ENCODE data around the gene YWHAB. TPM values are rescaled to one million over a fixed set of nuclear protein-coding genes. Genes with fewer than 3 reads are reported as not detected.
A peak's percentile ranks its signal among the peaks of the same experiment; 100 is the strongest.

Gene YWHAB
- total RNA-seq, 2 donors from 2014 or later, result 171 to 176 TPM

DNA sequence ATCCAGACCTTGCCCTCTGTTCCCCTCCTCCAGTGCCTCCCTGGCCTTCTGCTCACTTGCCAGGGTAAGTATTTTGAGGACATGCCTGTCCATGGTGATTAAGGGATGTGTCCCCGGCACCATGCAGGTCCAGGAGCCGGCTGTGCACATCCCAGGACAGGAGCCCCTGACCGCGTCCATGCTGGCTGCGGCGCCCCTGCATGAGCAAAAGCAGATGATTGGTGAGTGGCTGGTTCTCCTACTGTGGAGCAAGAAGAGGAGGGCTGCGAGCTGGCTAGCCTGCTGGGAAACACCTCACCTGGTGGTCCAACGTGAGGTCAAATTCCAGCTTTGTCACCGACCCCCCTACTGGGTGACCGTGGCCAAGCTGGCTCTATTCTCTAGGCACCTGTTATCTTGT lies 51.0 kb downstream of the YWHAB start:
- Mint-ChIP-seq H3K27ac (no peak overlapping the region), H3K4me1 (peaks cover 10% of the 10 kb centered on the region), H3K36me3 (ENCODE audit: low read depth) (peaks cover 12% of the 10 kb centered on the region), H3K27me3 (no peaks in the 10 kb centered on the region), H3K4me3 (no peak overlapping the region)
- no peaks in the 10 kb centered on the region for H3K9me3 ChIP-seq (ENCODE audit: control insufficient read depth, low read length, poor library complexity, severe bottlenecking)
- no peak for ATAC-seq
- no peak for DNase-seq

DNA sequence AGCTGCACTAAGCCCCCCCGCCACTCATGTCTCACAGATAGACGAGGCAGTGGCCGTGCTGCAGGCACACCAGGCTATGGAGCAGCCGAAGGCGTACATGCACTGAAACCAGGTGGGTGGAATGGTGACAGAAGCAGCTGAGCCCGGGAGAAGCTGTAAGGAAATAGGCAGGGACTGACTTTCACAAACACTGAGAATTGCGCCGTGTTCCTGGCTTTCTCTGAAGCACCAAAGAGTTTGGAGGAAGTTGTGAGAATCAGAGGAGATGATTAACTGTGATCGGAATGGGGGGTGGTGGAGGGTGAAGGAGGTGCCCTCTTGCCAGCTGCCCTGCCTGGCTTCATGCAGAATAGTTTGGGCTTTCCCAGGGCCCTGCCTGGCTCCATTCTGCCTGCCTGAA lies 53.1 kb downstream of the YWHAB start:
- peaks cover 17% of the 10 kb centered on the region for H3K36me3 Mint-ChIP-seq (ENCODE audit: low read depth)

DNA sequence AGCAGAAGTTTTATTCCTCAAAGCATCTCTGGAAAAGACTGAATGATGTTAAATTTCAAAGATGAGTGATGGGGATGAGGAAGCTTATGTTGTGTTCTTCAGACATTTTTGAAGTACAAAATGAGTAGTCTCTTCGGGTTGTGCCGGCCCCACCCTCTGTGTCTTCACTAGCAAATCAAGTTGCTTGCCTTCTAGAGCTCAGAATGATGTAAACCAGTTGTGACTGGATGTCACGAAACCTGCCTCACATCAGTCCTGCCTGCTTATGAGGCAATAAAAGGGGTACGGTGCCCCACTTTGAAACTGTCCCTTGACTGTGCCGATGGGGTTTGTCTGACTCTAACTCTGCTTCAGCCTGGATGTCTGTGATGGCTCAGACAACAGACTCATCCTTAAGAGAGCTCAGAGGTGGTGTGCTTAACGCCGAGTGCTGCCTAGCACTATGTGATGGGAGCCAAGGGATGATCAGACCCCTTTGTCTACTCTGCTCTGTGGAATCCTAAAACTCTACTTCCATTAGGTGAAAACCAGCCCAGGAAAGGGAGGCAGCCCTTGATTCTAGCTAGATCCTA lies 55.7 kb downstream of the YWHAB start:
- no peaks in the 10 kb centered on the region for H3K9me3 ChIP-seq (ENCODE audit: control insufficient read depth, low read length, poor library complexity, severe bottlenecking)
- H3K4me1 Mint-ChIP-seq, result peaks cover 12% of the 10 kb centered on the region
- H3K27me3 Mint-ChIP-seq, result no peaks in the 10 kb centered on the region
- DNase-seq (no peak), ATAC-seq (no peak)
- H3K4me3 Mint-ChIP-seq, result no peak overlapping the region
- H3K27ac Mint-ChIP-seq, result peak overlapping the region; percentile 90
- peaks cover 19% of the 10 kb centered on the region for H3K36me3 Mint-ChIP-seq (ENCODE audit: low read depth)

More for the DNA sequence above, 53.1 kb downstream of the YWHAB start:
- ATAC-seq (no peak), DNase-seq (no peak)
- H3K4me1 Mint-ChIP-seq, result peaks cover 14% of the 10 kb centered on the region
- H3K9me3 ChIP-seq (ENCODE audit: control insufficient read depth, low read length, poor library complexity, severe bottlenecking), result no peaks in the 10 kb centered on the region
- H3K27ac Mint-ChIP-seq, result no peak overlapping the region
- no peaks in the 10 kb centered on the region for H3K27me3 Mint-ChIP-seq
- no peak overlapping the region for H3K4me3 Mint-ChIP-seq

GRCh38 chr20:44942264-44942973 lies 56.9 kb downstream of the YWHAB start:
- H3K4me3 Mint-ChIP-seq, result no peak overlapping the region
- H3K9me3 ChIP-seq (ENCODE audit: control insufficient read depth, low read length, poor library complexity, severe bottlenecking), result no peaks in the 10 kb centered on the region
- peaks cover 16% of the 10 kb centered on the region for H3K4me1 Mint-ChIP-seq
- peaks cover 18% of the 10 kb centered on the region for H3K36me3 Mint-ChIP-seq (ENCODE audit: low read depth)
- DNase-seq, result no peak
- no peaks in the 10 kb centered on the region for H3K27me3 Mint-ChIP-seq
- H3K27ac Mint-ChIP-seq, result peak overlapping the region; percentile 60
- no peak for ATAC-seq

GRCh38 chr20:44943828-44944227 lies 58.3 kb downstream of the YWHAB start:
- no peak overlapping the region for H3K27ac Mint-ChIP-seq
- peaks cover 16% of the 10 kb centered on the region for H3K4me1 Mint-ChIP-seq
- H3K36me3 Mint-ChIP-seq (ENCODE audit: low read depth), result peaks cover 18% of the 10 kb centered on the region
- no peaks in the 10 kb centered on the region for H3K27me3 Mint-ChIP-seq
- no peaks in the 10 kb centered on the region for H3K9me3 ChIP-seq (ENCODE audit: control insufficient read depth, low read length, poor library complexity, severe bottlenecking)
- ATAC-seq (no peak), DNase-seq (no peak)
- no peak overlapping the region for H3K4me3 Mint-ChIP-seq

DNA sequence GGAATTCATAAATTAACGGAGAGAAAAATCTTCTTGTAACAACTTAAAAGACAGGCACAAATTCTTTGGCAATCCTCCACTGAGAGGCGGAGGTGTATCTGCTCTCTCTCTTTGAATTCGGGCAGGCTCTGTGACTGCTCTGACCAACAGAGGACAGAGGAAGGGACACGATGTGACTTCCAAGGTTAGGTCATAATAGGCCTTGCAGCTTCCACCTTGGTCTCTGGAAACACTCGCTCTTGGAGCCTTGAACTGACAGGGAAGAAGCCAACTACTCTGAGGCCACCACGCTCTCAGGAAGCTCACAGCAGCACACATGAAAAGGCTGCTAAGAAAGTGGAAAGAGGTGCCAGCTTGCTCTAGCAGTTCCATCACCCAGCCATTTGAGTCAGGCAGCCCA lies 59.8 kb downstream of the YWHAB start:
- Mint-ChIP-seq H3K36me3 (ENCODE audit: low read depth) (peaks cover 19% of the 10 kb centered on the region), H3K27ac (peak overlapping the region; percentile 67)

DNA sequence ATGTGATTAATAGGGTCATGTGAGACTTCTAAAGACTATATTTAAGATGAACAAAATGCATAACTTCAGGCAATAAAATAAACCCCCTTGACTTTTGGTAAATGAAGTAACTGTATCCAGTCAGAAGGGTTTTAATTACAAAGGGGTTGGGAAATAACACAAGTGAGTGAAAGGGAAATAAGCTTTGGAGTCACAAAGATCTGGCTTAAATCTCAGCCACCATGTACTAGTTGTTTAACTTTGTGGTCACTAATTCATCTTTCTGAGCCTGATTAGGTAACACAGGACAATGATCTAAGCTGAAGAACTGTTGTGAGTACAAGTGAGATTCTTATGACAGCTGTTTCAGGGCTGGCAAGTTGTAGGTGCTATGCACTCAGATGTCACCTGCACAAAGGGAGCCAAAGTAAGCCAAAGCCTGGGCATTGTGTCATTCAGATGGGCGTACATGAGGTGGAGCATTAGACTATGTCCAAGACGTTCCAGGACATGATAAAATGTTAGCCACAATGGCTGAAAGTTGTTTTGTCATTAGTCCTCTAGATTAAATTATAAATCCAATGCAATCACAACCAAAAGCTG lies 60.9 kb downstream of the YWHAB start:
- Mint-ChIP-seq H3K4me1 (peaks cover 12% of the 10 kb centered on the region), H3K27ac (peak overlapping the region; percentile 70), H3K27me3 (no peaks in the 10 kb centered on the region), H3K36me3 (ENCODE audit: low read depth) (peaks cover 16% of the 10 kb centered on the region), H3K4me3 (no peak overlapping the region)
- no peak for DNase-seq
- ATAC-seq, result no peak
- H3K9me3 ChIP-seq (ENCODE audit: control insufficient read depth, low read length, poor library complexity, severe bottlenecking), result no peaks in the 10 kb centered on the region

More for the DNA sequence above, 59.8 kb downstream of the YWHAB start:
- no peak for DNase-seq
- no peak for ATAC-seq
- H3K9me3 ChIP-seq (ENCODE audit: control insufficient read depth, low read length, poor library complexity, severe bottlenecking), result no peaks in the 10 kb centered on the region
- no peak overlapping the region for H3K4me3 Mint-ChIP-seq
- peaks cover 16% of the 10 kb centered on the region for H3K4me1 Mint-ChIP-seq
- H3K27me3 Mint-ChIP-seq, result no peaks in the 10 kb centered on the region

DNA sequence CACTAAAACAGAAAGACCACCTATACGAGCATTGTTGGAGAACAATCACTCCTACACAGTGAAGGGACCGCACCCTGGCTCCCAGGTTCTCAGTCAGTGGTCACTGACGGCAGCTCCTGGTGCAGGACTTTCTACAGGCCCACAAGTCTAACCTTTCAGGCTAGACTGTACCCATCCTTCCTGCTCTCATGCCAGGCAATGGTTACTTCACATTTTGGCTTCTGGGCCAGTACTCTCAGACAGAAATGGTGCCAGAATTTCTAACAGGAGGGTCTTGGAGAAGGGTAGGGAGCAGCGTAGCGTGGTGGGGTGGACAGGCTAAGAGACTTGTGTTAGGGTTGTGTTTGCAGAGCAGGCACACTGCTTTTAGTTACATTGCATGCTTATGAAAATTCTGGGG lies 62.6 kb downstream of the YWHAB start:
- no peak overlapping the region for H3K27ac Mint-ChIP-seq
- H3K36me3 Mint-ChIP-seq (ENCODE audit: low read depth), result peaks cover 14% of the 10 kb centered on the region
- H3K4me3 Mint-ChIP-seq, result no peak overlapping the region

GRCh38 chr20:44948513-44948912 lies 63.0 kb downstream of the YWHAB start:
- ATAC-seq (no peak), DNase-seq (no peak)
- no peaks in the 10 kb centered on the region for H3K9me3 ChIP-seq (ENCODE audit: control insufficient read depth, low read length, poor library complexity, severe bottlenecking)
- Mint-ChIP-seq H3K36me3 (ENCODE audit: low read depth) (peaks cover 17% of the 10 kb centered on the region), H3K4me1 (peaks cover 19% of the 10 kb centered on the region), H3K27me3 (no peaks in the 10 kb centered on the region), H3K4me3 (no peak overlapping the region), H3K27ac (no peak overlapping the region)

More for the DNA sequence above, 62.6 kb downstream of the YWHAB start:
- DNase-seq (no peak), ATAC-seq (no peak)
- no peaks in the 10 kb centered on the region for H3K9me3 ChIP-seq (ENCODE audit: control insufficient read depth, low read length, poor library complexity, severe bottlenecking)
- H3K4me1 Mint-ChIP-seq, result peaks cover 15% of the 10 kb centered on the region
- no peaks in the 10 kb centered on the region for H3K27me3 Mint-ChIP-seq

- ATAC-seq, result no peak
Observed at GRCh38 chr20:44950368-44950767, 64.9 kb downstream of the YWHAB start.

GRCh38 chr20:44952731-44953130 lies 67.2 kb downstream of the YWHAB start:
- Mint-ChIP-seq H3K36me3 (ENCODE audit: low read depth) (peaks cover 20% of the 10 kb centered on the region), H3K27me3 (no peaks in the 10 kb centered on the region), H3K4me3 (no peak overlapping the region), H3K27ac (peak overlapping the region; percentile 89), H3K4me1 (peaks cover 32% of the 10 kb centered on the region)
- ATAC-seq (no peak), DNase-seq (no peak)
- no peaks in the 10 kb centered on the region for H3K9me3 ChIP-seq (ENCODE audit: control insufficient read depth, low read length, poor library complexity, severe bottlenecking)

More at GRCh38 chr20:44950368-44950767, 64.9 kb downstream of the YWHAB start:
- no peaks in the 10 kb centered on the region for H3K27me3 Mint-ChIP-seq
- DNase-seq, result no peak
- no peaks in the 10 kb centered on the region for H3K9me3 ChIP-seq (ENCODE audit: control insufficient read depth, low read length, poor library complexity, severe bottlenecking)
- peak overlapping the region; percentile 31 for H3K4me3 Mint-ChIP-seq
- peaks cover 28% of the 10 kb centered on the region for H3K4me1 Mint-ChIP-seq
- H3K27ac Mint-ChIP-seq, result peak overlapping the region; percentile 47
- peaks cover 20% of the 10 kb centered on the region for H3K36me3 Mint-ChIP-seq (ENCODE audit: low read depth)

GRCh38 chr20:44954211-44954610 lies 68.7 kb downstream of the YWHAB start:
- H3K27me3 Mint-ChIP-seq, result no peaks in the 10 kb centered on the region
- H3K27ac Mint-ChIP-seq, result peak overlapping the region; percentile 89
- DNase-seq, result no peak
- H3K36me3 Mint-ChIP-seq (ENCODE audit: low read depth), result peaks cover 20% of the 10 kb centered on the region
- H3K4me1 Mint-ChIP-seq, result peaks cover 45% of the 10 kb centered on the region
- no peaks in the 10 kb centered on the region for H3K9me3 ChIP-seq (ENCODE audit: control insufficient read depth, low read length, poor library complexity, severe bottlenecking)
- no peak for ATAC-seq
- no peak overlapping the region for H3K4me3 Mint-ChIP-seq

DNA sequence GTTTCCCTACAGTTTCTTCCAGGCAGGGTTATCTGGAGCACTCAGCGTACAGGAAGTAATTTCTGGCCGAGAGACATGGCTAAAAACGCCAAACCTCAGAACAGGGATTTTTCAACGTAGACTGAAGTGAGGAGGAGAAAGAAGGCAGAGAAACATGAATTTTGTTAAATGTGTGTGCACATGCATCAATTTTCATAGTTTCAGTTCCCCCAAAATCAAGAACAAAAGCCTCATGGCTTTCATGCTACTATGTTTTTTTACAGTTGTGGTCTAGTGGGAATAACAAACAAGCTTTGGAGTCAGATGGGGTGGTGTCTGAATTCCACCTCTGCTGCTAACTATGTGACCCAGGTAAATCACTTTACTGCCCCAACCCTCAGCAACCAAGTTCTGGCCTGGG lies 69.8 kb downstream of the YWHAB start:
- H3K4me3 Mint-ChIP-seq, result no peak overlapping the region
- no peaks in the 10 kb centered on the region for H3K9me3 ChIP-seq (ENCODE audit: control insufficient read depth, low read length, poor library complexity, severe bottlenecking)
- DNase-seq (no peak), ATAC-seq (no peak)
- H3K27me3 Mint-ChIP-seq, result no peaks in the 10 kb centered on the region
- peaks cover 48% of the 10 kb centered on the region for H3K4me1 Mint-ChIP-seq
- peaks cover 17% of the 10 kb centered on the region for H3K36me3 Mint-ChIP-seq (ENCODE audit: low read depth)
- no peak overlapping the region for H3K27ac Mint-ChIP-seq

Measured in T-helper 17 cell (primary cell).